Measurements from ENCODE around the gene NOP14. TPM values are rescaled to one million over a fixed set of nuclear protein-coding genes. Genes with fewer than 3 reads are reported as not detected.

The NOP14 gene
- total RNA-seq, 2 experiments from 2014 or later = 31.7 to 66.2 TPM

- DNase-seq (ENCODE audit: low spot score) = no peak
- H3K4me2 ChIP-seq (ENCODE audit: low read length) = no peak overlapping the region
- no peaks in the 10 kb centered on the region for H3K9me3 ChIP-seq (ENCODE audit: low read length)
- ChIA-PET CTCF (ENCODE audit: unreplicated experiment) (no interaction called here), POLR2A (no interaction called here)
- no peak overlapping the region for H2AFZ ChIP-seq (ENCODE audit: low read length)
- intact Hi-C loops (cut with micrococcal nuclease; ENCODE audit: unreplicated experiment) = no loop called here
- no peaks in the 10 kb centered on the region for H3K9me2 ChIP-seq (ENCODE audit: insufficient read depth, low read length)
- TF ChIP-seq EZH2phosphoT487 (IDR thresholded peaks at IDR 0.05; ENCODE audit: borderline replicate concordance, low read depth, low read length) = no peak
- no peak for TF ChIP-seq CTCF (conservative IDR thresholded peaks at IDR 0.05; ENCODE audit: low read length)
- H3K27ac ChIP-seq (ENCODE audit: low read depth, low read length, poor library complexity, severe bottlenecking) = no peak overlapping the region
- H3K4me3 ChIP-seq (ENCODE audit: low read depth, low read length, poor library complexity, severe bottlenecking) = no peak overlapping the region
- peaks cover 22% of the 10 kb centered on the region for H3K36me3 ChIP-seq (ENCODE audit: insufficient read depth, low read length)
- no peaks in the 10 kb centered on the region for H3K79me2 ChIP-seq (ENCODE audit: insufficient read depth, low read depth, low read length)
- no TSS peak for BruUV-seq (replicated peaks)
- H3K4me1 ChIP-seq (ENCODE audit: insufficient read depth, low read length, poor library complexity, severe bottlenecking) = no peaks in the 10 kb centered on the region
- H4K20me1 ChIP-seq (ENCODE audit: insufficient read depth, low read length) = no peaks in the 10 kb centered on the region
Observed at GRCh38 chr4:2911868-2912267, 51.3 kb downstream of the NOP14 start.

- Histone ChIP-seq H2AFZ (ENCODE audit: low read length) (no peak overlapping the region), H3K79me2 (ENCODE audit: insufficient read depth, low read depth, low read length) (no peaks in the 10 kb centered on the region), H3K36me3 (ENCODE audit: insufficient read depth, low read length) (peaks cover 27% of the 10 kb centered on the region; the same call in 1 of the 2 replicates), H3K27ac (ENCODE audit: low read depth, low read length, poor library complexity, severe bottlenecking) (no peak overlapping the region), H4K20me1 (ENCODE audit: insufficient read depth, low read length) (no peaks in the 10 kb centered on the region), H3K4me3 (ENCODE audit: low read depth, low read length, poor library complexity, severe bottlenecking) (no peak overlapping the region), H3K9me3 (ENCODE audit: low read length) (no peaks in the 10 kb centered on the region), H3K4me2 (ENCODE audit: low read length) (no peak overlapping the region), H3K9me2 (ENCODE audit: insufficient read depth, low read length) (no peaks in the 10 kb centered on the region), H3K4me1 (ENCODE audit: insufficient read depth, low read length, poor library complexity, severe bottlenecking) (no peaks in the 10 kb centered on the region)
- ChIA-PET CTCF (ENCODE audit: unreplicated experiment) (interaction anchor here (0.5 kb wide), 1 partner anchor 138 kb away, joined by 3 read pairs; no protein-coding TSS in a partner anchor), POLR2A (no interaction called here)
- no TSS peak for BruUV-seq (replicated peaks)
- DNase-seq (ENCODE audit: low spot score) = peak; percentile 18
- TF ChIP-seq CTCF (conservative IDR thresholded peaks at IDR 0.05; ENCODE audit: low read length) (peak; percentile 47), EZH2phosphoT487 (IDR thresholded peaks at IDR 0.05; ENCODE audit: borderline replicate concordance, low read depth, low read length) (no peak)
- intact Hi-C loops (cut with micrococcal nuclease; ENCODE audit: unreplicated experiment) = no loop called here
Observed at GRCh38 chr4:2910409-2910808, 52.8 kb downstream of the NOP14 start.

GRCh38 chr4:2909583-2909982, 53.6 kb downstream of the NOP14 start:
- Histone ChIP-seq H3K4me3 (ENCODE audit: low read depth, low read length, poor library complexity, severe bottlenecking) (no peak overlapping the region), H3K79me2 (ENCODE audit: insufficient read depth, low read depth, low read length) (no peaks in the 10 kb centered on the region), H2AFZ (ENCODE audit: low read length) (no peak overlapping the region), H3K4me2 (ENCODE audit: low read length) (no peak overlapping the region), H3K9me2 (ENCODE audit: insufficient read depth, low read length) (no peaks in the 10 kb centered on the region), H3K27ac (ENCODE audit: low read depth, low read length, poor library complexity, severe bottlenecking) (no peak overlapping the region), H3K9me3 (ENCODE audit: low read length) (no peaks in the 10 kb centered on the region), H3K36me3 (ENCODE audit: insufficient read depth, low read length) (peaks cover 35% of the 10 kb centered on the region; the same call in 1 of the 2 replicates), H3K4me1 (ENCODE audit: insufficient read depth, low read length, poor library complexity, severe bottlenecking) (no peaks in the 10 kb centered on the region), H4K20me1 (ENCODE audit: insufficient read depth, low read length) (no peaks in the 10 kb centered on the region)
- intact Hi-C loops (cut with micrococcal nuclease; ENCODE audit: unreplicated experiment) = no loop called here
- ChIA-PET POLR2A (interaction anchor here (0.6 kb wide), 1 partner anchor 213 kb away, joined by 3 read pairs; no protein-coding TSS in a partner anchor), CTCF (ENCODE audit: unreplicated experiment) (no interaction called here)
- TF ChIP-seq EZH2phosphoT487 (IDR thresholded peaks at IDR 0.05; ENCODE audit: borderline replicate concordance, low read depth, low read length) (no peak), CTCF (conservative IDR thresholded peaks at IDR 0.05; ENCODE audit: low read length) (no peak)
- BruUV-seq (replicated peaks) = no TSS peak
- no peak for DNase-seq (ENCODE audit: low spot score)

All from OCI-LY7 (cell line).